ENCODE measurements around the gene C12orf56.
"Not testable (repeated sequence)": the region's sequence is repeated elsewhere in the genome, so short reads cannot be mapped to it uniquely, and the experiment has no call there.

C12orf56 gene

GRCh38 chr12:64385019-64385418, 5.5 kb downstream of the C12orf56 start:
- no peak for DNase-seq

- no peak for DNase-seq
Observed at GRCh38 chr12:64383675-64384074, 6.9 kb downstream of the C12orf56 start.

- DNase-seq = no peak
Observed at GRCh38 chr12:64362721-64363305, 27.7 kb downstream of the C12orf56 start.

GRCh38 chr12:64361173-64361572, 29.4 kb downstream of the C12orf56 start:
- DNase-seq = not testable (repeated sequence)

- DNase-seq = not testable (repeated sequence)
Observed at GRCh38 chr12:64356209-64356608, 34.3 kb downstream of the C12orf56 start.

GRCh38 chr12:64352181-64352580, 38.4 kb downstream of the C12orf56 start:
- DNase-seq = no peak

- no peak for DNase-seq
Observed at GRCh38 chr12:64351265-64351664, 39.3 kb downstream of the C12orf56 start.

GRCh38 chr12:64347630-64348029, 42.9 kb downstream of the C12orf56 start:
- DNase-seq = no peak

- DNase-seq = not testable (repeated sequence)
Observed at GRCh38 chr12:64344631-64345030, 45.9 kb downstream of the C12orf56 start.

GRCh38 chr12:64340546-64340945, 50.0 kb downstream of the C12orf56 start:
- DNase-seq = not testable (repeated sequence)

- no peak for DNase-seq
Observed at GRCh38 chr12:64335886-64336466, 54.6 kb downstream of the C12orf56 start.

- no peak for DNase-seq
Observed at GRCh38 chr12:64332938-64333337, 57.6 kb downstream of the C12orf56 start.

- DNase-seq = no peak
Observed at GRCh38 chr12:64332296-64332695, 58.3 kb downstream of the C12orf56 start.

GRCh38 chr12:64329031-64329710, 61.4 kb downstream of the C12orf56 start:
- DNase-seq = not testable (repeated sequence)

- no peak for DNase-seq
Observed at GRCh38 chr12:64325055-64325454, 65.5 kb downstream of the C12orf56 start.

GRCh38 chr12:64323476-64324225, 66.9 kb downstream of the C12orf56 start:
- DNase-seq = no peak

- no peak for DNase-seq
Observed at GRCh38 chr12:64323006-64323405, 67.6 kb downstream of the C12orf56 start.

- DNase-seq = no peak
Observed at GRCh38 chr12:64320611-64321010, 69.9 kb downstream of the C12orf56 start.

GRCh38 chr12:64319540-64320225, 70.9 kb downstream of the C12orf56 start:
- DNase-seq = not testable (repeated sequence)

GRCh38 chr12:64318605-64319004, 72.0 kb downstream of the C12orf56 start:
- no peak for DNase-seq

- DNase-seq = no peak
Observed at GRCh38 chr12:64311877-64312276, 78.7 kb downstream of the C12orf56 start.

- no peak for DNase-seq
Observed at GRCh38 chr12:64304571-64304970, 86.0 kb downstream of the C12orf56 start.

- DNase-seq = no peak
Observed at GRCh38 chr12:64299628-64300027, 90.9 kb downstream of the C12orf56 start.

Measured in NCI-H1105 treated with DMSO at 0.1 percent for 48 hours (cell line).